Loucy (cell line): Measurements from ENCODE around the gene CAPZA1.

ENCODE experiments used
- CTCF ChIP-seq: fragments of 200-600 bp; sonication (generic); conservative IDR thresholded peaks from 2 replicates; pipeline ENCODE4 v1.5.1; 2014; ENCODE audit warnings: mild to moderate bottlenecking, antibody characterized with exemption, low read length
- EZH2phosphoT487 ChIP-seq: fragments of 200-600 bp; IDR thresholded peaks from 2 replicates; pipeline ENCODE4 v1.6.1; 2018; ENCODE audit warnings: antibody characterized with exemption, mild to moderate bottlenecking, moderate library complexity, borderline replicate concordance

- TF ChIP-seq CTCF, result no peak
- TF ChIP-seq EZH2phosphoT487, result no peak
These were observed 9.6 kb downstream of the CAPZA1 start for GRCh38 chr1:112629256-112629655.
